HG03039 (cell line): ENCODE data around the gene ST7.
A peak's percentile ranks its signal among the peaks of the same experiment; 100 is the strongest.
"Not testable (repeated sequence)": the region's sequence is repeated elsewhere in the genome, so short reads cannot be mapped to it uniquely, and the experiment has no call there.

ENCODE experiments used
- ATAC-seq: cut with Tn5 transposase; IDR thresholded peaks from one replicate; pipeline ENCODE4 v1.9.1; 2021; ENCODE audit warnings: mild to moderate bottlenecking, moderate library complexity; ENCODE audit not compliant: unreplicated experiment

ST7 gene

DNA sequence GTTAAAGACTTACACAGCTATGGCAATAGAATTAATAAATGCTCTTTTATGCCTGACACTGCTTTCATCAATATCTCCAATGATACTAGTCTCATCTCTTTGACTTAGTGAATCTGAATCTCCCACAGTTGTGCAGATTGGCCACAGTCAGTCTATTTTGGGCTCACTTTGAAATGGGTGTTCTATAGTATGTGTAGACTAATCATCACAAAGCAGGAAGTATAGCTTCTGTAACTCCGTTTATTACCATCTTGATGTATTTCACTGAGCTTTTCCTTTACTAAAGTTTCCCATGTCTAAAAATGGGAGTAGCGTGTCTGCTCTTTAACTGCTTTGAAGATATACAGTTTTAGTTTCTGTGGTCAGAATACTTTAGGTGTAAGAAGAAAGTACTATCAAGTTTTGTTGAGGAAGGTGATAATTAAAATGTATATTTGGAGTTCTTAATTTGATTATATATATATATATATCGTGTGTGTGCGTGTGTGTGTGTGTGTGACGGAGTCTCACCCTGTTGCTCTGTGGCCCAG, 70.1 kb downstream of the ST7 start:
- ATAC-seq: peak; percentile 58

DNA sequence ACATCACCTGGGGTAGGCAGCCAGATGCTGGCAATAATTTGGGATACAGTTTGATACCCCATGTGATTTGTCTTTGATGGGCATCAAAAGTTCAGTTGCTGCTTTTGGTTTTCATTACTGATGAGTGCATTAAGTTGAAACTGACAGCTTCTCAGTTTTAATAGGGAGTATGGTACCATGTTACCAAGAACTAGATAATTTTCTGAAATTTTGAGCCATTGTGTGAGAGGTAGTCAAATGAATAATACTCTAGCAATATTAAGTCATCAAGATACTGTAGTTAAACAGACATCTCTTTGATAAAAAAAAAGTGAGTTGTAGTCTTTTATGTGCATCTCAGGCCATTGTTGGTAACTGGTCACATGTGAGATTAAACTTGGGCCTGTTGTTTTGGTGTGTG, 71.5 kb downstream of the ST7 start:
- no peak for ATAC-seq

DNA sequence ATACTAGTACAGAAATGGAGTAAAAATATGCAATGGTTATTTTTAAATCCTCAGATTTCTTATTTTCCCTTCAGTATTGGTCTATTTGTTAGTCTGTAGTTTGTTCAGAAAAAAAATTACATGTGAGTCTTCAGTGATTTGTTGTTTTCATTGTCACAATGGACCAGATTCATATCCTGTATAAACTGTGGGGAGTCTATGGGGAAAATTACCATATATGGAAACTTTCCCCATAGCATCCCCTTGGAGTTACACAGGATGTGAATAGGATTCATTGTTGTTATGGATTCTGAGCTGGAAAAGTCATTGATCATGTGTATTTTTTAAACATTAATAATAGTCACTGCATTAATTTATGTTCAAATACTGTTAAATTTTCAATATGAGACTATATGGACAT, 72.6 kb downstream of the ST7 start:
- no peak for ATAC-seq

DNA sequence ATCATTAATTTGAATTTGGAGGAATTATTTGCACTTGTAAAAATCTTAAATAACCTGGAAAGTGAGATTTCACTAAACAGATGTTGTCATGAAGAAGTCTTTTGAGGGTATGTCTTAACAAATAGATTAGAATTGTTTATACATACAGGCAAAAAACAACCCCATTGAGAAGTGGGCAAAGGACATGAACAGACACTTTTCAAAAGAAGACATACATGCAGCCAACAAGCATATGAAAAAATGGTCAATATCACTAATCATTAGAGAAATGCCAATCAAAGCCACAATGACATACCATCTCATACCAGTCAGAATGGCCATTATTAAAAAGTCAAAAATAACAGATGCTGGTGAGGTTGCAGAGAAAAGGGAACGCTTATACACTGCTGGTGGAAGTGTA, 77.0 kb downstream of the ST7 start:
- not testable (repeated sequence) for ATAC-seq

DNA sequence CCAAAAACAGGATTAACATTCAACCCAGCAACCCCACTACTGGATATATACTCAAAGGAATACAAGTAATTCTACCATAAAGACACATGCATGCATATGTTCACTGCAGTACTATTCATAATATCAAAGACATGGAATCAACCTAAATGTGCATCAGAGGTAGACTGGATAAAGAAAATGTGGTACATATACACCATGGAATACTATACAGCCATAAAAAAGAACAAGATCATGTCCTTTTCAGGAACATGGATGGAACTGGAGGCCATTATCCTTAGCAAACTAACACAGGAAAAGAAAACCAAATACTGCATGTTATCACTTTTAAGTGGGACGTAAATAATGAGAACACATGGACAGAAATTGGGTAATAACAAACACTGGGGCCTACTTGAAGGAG, 77.5 kb downstream of the ST7 start:
- ATAC-seq: not testable (repeated sequence)

DNA sequence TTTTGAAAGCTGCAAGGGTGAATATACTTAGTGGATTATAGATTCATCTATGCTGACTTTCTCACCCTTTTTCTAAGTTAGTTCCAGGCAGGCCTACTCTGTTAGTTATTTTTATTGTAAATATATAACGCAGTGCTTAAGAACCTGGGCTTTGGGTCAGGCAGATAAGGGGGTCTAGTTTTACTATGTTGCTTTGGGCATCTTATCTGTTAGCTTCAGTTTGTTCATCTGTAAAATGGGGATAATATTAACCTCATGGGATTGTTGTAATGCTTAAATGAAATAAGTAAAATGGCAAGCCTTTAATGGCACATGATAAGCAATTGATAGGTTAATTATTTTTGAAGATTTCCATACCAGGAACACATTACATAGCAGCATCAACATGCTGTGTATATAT, 79.5 kb downstream of the ST7 start:
- no peak for ATAC-seq

DNA sequence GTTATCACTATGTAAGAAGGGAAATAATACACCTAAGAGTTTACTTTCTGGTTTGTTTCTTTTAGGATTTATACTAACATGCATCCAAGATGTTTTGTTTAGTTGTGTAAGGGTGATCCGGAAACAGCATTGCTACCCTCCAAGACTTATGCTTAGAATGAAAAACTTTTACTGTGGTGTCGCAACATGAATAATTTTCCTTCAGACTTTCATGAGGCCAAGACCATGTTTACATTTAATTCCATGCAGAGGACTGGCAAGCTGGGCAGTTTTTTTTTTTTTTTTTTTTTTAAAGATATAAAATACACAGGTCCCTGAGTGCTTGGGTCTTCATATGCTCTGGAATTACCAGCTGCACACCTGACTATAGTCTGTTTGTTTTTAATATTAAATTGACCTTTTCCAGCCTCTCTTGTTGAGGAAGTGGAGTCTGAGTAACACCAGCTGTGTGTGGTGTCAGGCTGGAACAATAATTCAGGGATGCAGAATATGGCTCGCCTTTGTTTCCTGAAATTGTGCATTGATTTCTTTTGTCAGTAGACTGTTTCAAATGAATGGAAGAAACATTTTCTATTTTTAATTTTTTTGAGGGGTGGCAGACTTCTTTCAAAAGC, 81.7 kb downstream of the ST7 start:
- ATAC-seq: no peak

DNA sequence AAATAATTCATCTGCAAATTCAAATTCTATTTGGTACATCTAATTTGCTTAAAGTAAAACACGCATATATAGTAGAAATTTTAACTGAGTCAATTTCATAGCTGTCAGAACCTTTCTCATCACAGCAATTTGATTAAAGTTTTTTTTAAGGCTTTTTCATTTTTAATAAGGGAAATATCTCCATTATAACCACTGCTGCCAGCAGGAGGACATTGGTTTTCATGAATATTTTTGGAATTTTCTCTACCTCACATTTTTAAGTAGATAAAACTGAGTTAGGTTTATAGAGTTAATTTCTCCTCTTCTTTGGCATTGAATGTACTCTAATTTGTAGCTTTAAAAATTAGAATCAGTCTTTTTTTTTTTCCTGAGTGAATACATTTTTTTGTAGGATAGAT, 82.2 kb downstream of the ST7 start:
- no peak for ATAC-seq

DNA sequence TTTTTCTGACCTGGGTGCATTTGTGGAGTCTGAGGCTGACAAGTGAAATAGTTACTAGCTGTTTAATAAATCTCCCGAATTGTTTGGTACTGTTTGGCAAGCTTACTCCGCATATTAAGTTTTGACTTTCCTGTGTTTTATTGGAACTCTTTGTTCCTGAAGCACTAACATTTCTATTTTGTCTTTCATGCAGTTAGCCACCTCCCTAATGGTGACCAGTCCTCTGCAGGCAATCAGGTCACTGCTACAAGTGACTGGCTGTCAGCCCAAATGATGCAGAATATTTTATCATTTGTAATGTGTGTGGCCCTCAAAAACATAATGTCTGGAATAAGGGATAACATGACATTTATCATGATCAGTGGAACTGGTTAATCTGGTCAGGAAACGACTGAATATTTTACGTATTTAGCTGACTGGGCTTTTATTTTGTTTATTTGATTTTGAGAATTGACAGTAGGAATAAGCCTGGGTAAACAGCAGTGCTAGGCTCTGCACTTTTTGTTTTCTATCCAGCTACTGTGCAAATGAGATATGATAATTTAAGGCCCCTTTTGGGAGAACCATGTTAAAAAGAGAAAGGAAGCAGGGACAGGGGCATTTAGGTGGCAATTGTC, 82.9 kb downstream of the ST7 start:
- no peak for ATAC-seq

DNA sequence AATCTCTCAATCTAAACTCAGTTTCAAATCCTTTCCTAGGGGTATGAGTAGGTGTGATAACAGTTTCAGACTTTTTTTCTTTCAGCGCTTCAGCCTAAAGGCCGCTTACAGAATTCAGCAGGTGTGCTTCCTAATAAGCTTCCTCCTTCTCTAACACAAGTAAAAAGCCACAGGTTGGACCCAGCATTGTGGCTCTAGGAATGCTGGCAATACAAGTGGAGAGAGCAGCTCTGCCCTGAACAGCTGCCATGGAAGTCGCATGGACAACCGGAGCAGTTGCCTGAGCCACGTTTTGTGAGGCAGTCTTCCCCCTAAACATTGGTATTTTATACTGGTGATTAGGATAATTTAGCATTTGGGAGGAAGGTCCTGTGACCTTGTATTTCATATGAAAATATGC, 83.5 kb downstream of the ST7 start:
- ATAC-seq: no peak

DNA sequence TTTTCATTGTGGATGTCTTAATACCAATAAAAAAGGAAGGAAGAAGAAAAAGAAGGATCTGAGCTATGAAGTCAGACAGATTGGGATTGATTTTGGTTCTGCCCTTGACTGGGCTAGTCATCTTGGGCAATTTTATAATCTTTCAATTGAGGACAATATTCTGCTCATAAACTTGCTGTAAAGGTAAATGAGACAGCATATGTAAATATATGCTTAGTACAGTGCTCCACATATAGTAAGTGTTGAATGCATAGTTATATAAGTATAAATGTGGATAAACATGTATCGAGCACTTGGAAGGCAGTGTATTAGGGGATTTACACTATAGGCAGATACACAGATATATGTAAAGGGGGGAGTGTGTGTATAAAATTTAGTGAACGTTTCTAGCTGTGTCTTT, 85.1 kb downstream of the ST7 start:
- ATAC-seq: no peak

DNA sequence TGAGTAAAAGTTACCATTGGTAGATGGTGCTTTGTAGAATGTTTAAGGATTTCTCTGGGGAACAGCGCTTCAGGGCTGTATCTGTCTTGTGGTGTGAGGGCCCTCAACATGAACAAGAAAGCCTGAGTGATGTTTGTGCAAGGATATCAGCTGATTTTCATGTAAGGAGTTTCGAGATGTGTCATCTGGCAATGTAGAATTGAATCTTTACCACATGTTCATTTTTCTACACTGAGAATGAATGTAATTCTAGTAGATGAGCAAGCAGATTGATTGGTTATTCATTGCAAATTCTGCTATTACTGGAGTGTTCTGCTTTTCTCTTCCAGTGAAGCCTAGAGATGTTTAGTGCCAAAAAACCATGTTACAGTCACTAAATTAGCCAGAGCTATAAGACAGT, 87.7 kb downstream of the ST7 start:
- ATAC-seq: peak; percentile 68

DNA sequence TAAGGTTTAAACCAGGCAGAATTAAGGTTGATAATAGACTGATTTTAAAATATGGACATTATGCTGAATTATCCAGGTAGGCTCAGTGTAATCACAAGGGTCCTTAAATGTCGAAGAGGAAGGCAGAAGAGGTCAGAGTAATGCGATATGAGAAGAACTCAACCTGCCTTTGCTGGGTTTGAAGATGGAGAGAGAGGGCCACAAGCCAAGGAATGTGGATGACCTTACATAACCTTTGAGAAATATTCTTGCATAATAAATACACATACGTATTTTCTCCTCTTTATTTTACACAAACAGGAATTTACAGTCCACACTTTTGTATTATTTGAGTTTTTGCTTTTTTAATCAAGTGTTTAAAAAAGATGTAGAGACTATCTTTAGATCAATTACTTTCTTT, 88.5 kb downstream of the ST7 start:
- no peak for ATAC-seq

DNA sequence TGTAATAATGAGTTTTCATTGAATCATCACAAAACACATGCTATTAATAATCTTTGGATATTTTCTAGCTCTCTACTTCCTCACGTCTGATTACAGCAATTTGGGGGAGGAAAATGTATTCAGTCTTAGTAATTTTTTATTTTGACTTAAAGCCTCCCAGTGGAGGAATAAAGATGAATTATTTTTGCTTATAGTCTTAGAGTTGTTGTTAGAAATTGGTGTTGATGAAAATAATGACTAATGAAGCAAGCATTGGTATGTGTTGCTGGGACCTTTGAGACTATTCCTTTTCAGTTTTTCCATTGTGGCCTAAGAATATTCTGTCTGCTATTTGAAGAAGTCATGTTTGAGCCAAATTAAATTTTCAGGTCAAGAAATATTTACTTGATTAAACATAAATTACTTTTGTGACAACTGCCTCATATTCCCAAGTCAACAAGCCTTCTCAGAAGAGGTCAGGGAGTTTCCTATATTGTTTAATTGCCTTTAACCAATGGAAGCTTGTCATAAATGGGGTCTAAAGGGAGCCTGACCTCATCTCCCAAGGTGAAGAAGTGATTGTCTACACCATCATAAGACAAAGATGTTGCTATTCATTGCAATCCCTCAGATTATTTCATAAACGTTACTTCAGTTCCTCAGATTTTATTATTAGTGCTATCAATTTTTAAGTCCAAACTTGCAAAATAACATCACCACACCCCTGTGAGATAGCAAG, 90.0 kb downstream of the ST7 start:
- ATAC-seq: no peak

DNA sequence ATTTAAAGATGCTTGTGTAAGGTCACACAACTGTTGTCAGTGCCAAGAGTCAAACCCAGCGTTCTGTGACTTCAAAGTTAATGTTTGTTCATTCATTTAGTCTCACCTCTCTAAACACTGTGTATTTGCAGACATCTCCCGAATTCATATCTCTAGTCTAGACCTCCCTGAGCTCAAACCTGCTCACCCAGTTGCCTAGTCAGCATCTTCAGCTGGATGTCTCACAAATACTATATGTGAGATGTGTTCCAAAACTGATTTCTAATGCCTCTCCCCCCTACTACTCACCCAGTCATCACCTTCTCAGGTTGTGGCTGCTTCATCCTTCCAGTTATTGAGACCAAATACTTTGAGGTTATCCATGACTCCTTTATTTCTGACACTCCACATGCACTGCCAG, 91.4 kb downstream of the ST7 start:
- no peak for ATAC-seq

DNA sequence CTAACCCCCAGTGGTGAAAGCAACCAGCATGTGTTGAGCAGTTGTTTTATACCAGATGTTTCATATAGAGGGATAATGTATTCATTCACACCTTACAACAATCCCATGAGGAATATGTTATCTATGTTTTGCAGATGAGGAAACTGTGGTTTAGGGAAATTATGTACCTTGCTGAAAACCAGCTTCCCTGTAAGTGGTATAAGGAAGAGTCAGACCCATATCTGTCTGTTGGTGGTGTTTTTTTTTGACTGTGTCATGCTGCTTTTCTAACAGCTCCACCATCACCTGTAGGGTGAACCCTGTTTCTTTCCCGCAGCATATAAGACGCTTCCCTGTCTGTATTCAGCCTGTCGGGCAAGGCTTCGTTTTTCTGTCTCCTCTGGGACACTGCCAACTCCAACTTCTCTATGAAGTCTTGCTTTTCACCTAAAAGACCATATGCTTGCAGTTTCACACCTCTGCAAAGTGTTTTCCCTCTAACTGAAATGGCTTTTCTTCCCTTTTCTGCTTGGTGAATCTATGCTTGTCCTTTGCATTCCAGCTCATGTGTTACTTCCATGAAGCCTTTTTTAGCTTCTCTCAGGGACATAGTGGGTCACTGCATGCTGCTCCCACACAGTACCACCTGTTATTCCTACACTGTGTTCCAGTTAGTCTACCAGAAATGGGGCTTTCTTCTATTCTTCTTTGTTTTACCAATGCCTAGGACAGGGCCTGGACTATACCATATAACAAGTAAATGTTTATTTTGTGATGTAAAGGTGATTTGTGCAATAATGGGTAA, 92.8 kb downstream of the ST7 start:
- ATAC-seq: no peak

DNA sequence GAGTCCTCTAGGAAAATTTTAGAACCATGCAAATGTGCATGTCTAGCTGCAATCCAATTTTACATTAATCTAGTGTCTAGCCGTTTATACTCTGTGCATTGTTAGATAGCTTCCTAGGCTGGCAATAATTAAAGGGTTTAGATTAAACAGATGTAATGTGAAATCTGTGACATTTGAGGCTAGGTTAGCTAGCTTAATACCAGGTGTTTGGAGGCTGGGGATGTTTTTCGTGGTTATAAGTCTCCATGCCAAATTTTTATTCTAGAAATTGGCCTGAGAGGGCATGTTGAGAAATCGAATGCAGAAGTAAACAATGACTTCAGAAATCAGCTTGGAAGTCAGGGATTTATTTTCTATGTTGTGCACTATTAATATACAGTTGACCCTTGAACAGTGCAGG, 94.2 kb downstream of the ST7 start:
- ATAC-seq: no peak

DNA sequence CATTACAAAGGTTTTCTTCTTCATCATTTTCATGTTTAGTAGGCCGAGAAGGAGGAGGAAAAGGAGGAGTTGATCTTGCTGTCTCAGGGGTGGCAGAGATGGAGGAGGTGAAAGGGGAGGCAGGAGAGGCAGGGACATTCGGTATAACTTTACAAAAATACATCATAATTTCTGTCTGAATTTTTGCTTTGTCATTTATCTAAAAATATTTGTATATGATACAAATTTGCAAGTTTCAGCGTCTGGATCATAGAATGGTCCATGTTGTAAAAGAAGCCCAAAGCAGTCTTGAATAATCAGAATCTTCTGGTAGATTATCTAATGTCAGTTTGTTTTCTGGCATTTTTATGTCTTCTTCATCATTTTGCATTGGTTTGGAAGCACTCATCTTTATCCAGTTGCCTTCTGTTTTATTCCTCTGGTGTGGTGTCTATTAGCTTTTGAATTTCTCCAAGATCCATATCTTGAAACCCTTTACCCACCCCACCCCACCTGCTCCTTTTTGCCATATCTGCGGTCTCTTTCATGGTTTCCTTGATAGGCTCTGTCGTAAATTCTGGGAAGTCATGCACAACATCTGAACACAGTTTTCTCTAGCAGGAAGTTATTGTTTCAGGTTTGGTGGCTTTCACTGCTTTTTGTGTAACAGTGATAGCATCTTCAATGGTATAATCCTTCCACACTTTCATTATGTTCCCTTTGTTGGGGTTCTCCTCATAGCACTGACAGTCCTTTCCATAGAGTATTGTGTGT, 95.0 kb downstream of the ST7 start:
- no peak for ATAC-seq

DNA sequence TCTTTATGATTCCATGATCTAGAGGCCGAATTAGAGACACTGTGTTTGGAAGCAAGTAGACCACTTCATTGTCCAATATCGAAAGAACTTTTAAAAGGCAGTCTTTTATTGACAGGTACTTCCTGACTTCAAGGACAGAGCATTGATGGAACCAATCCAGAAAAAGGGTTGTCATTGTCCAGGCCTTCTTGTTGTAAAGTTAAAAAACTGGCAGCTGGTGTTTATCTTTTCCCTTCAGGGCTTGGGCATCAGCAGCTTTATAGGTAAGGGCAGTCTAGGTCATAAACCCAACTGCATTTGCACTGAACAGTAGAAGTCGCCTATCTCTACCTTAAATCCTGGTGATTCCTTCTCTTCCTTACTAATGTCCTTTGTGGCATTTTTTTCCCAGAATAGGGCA, 95.6 kb downstream of the ST7 start:
- ATAC-seq: no peak

DNA sequence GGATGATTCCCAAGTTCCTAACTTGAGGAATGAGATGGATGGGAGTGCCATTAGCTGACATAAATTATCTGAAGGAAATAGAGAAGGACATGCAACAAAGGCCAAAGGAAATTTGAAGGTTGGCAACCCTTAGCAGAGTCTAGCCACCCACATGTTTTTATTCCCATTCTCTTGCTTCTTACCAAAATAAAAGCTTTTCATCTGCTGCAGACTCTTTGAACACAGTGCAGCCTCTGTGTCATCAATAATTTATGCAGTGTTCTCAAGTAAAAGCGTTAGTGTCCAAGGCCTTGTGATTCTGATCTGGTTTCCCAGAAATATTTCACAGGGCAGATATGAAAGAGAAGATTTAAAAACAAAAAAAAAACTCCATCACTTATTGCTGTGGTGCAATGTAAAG, 98.5 kb downstream of the ST7 start:
- ATAC-seq: no peak

DNA sequence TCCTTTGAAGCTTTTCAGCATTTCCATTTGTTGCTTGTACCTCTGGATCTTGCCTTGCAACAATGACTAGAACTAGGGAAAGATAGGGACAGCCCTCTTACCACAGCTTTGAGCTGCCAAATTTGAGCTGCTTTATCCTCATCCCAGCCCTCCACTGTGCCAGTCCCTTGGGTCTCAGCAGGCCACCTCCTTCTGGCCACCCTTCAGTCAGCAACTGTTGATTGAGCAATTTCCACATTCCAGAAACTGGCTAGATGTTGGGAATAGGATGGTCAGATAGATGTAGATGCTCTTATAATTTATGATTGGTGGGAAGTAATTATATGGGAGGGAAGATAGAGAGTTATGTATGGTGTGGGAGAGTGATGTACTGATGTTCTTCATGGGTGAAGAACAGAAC, 100.1 kb downstream of the ST7 start:
- ATAC-seq: no peak
